Stomach (tissue), 9 donors: ENCODE measurements around the gene HOXD3. TPM values are rescaled to one million over a fixed set of nuclear protein-coding genes. Genes with fewer than 3 reads are reported as not detected.

Source experiments
- DNase-seq, 2 donors: peaks; one replicate each; pipeline versions ENCODE4 v3.0.0 to v3.0.0-alpha.2; 2013 to 2019
- H3K27ac ChIP-seq, 5 donors: fragments of 200-600 bp in 4 of 5; sonication (generic) in 4 of 5; one replicate each; pipeline ENCODE4 v1.5.1; 2013 to 2019; ENCODE audit warnings: mild to moderate bottlenecking in 1 of 5, moderate library complexity in 1 of 5
- H3K27me3 ChIP-seq, 3 donors: fragments of 200-600 bp; sonication (generic); one replicate each; pipeline ENCODE4 v1.5.1; 2017 to 2019; ENCODE audit warnings: mixed run types in 1 of 3
- H3K36me3 ChIP-seq, 4 donors: fragments of 200-600 bp; sonication (generic); 1 replicate in 3 of 4; 2 replicates in 1 of 4; pipeline ENCODE4 v1.5.1; 2016 to 2019
- H3K4me1 ChIP-seq, 4 donors: fragments of 200-600 bp; sonication (generic); one replicate each; pipeline ENCODE4 v1.5.1; 2016 to 2019
- H3K4me3 ChIP-seq, 4 donors: fragments of 200-600 bp; sonication (generic) in 3 of 4; one replicate each; pipeline ENCODE4 v1.5.1; 2016 to 2019; ENCODE audit warnings: mild to moderate bottlenecking in 1 of 4
- H3K9me3 ChIP-seq, 4 donors: fragments of 200-600 bp; sonication (generic); one replicate each; pipeline ENCODE4 v1.5.1; 2016 to 2019
- EP300 ChIP-seq: sonication (generic); formaldehyde crosslinking; IDR thresholded peaks from one replicate; pipeline ENCODE4 v1.6.1; 2017; ENCODE audit warnings: antibody characterized with exemption
- POLR2A ChIP-seq, 4 donors: fragments of 450-650 bp; IDR thresholded peaks; one replicate each; pipeline ENCODE4 v1.6.1; 2016; ENCODE audit warnings: antibody characterized with exemption in 4 of 4, control low read depth in 2 of 4, mild to moderate bottlenecking in 1 of 4, moderate library complexity in 1 of 4
- POLR2AphosphoS5 ChIP-seq, 3 donors: sonication (generic); formaldehyde crosslinking; IDR thresholded peaks; one replicate each; pipeline ENCODE4 v1.6.1; 2016; ENCODE audit warnings: antibody characterized with exemption in 3 of 3
- WGBS, 5 donors: extraction: QIAGEN DNeasy Blood & Tissue Kit in 3 of 5; methylation state at CpG; one replicate each; pipeline versions ENCODE4 v1.1.5 to v1.1.7; 2013 to 2018; 5-methylcytosine and 5-hydroxymethylcytosine counted together
- intact Hi-C: fragments of 100-400 bp; cut with DNase I; formaldehyde crosslinking; loops from one replicate; pipeline ENCODE4 v1.15.1; 2023; ENCODE audit warnings: low total_unique reads
- polyA plus RNA-seq, 3 donors: library from polyadenylated mRNA; stranded (reverse); fragments of 200-250 nt; gene quantifications; one replicate each; pipeline ENCODE4 v1.2.3, GENCODE V29; 2013
- total RNA-seq, 5 donors: library from RNA; depleted of rRNA; stranded (reverse); fragments of >200 nt; gene quantifications; one replicate each; pipeline versions ENCODE4 v1.1.0 to v1.2.3, GENCODE V29; 2014 to 2016
- TF ChIP-seq, protein P1 (sequence below), 7 experiments: fragments of 450-650 bp in 4 of 7; fragments of 200-600 bp in 3 of 7; sonication (generic) in 3 of 7; IDR thresholded peaks; one replicate each; pipeline ENCODE4 v1.5.1; 2016 to 2019; ENCODE audit warnings: antibody characterized with exemption in 7 of 7, control low read depth in 2 of 7, mild to moderate bottlenecking in 1 of 7
- donor health status: healthy with polysubstance abuse.
- donor health status: Bipolar disorder and iron deficiency.
- donor health status: healthy.

The HOXD3 gene
- total and polyA plus RNA-seq, 8 donors = 0.44 to 11.0 (median 2.0) TPM; not detected in 2

DNA sequence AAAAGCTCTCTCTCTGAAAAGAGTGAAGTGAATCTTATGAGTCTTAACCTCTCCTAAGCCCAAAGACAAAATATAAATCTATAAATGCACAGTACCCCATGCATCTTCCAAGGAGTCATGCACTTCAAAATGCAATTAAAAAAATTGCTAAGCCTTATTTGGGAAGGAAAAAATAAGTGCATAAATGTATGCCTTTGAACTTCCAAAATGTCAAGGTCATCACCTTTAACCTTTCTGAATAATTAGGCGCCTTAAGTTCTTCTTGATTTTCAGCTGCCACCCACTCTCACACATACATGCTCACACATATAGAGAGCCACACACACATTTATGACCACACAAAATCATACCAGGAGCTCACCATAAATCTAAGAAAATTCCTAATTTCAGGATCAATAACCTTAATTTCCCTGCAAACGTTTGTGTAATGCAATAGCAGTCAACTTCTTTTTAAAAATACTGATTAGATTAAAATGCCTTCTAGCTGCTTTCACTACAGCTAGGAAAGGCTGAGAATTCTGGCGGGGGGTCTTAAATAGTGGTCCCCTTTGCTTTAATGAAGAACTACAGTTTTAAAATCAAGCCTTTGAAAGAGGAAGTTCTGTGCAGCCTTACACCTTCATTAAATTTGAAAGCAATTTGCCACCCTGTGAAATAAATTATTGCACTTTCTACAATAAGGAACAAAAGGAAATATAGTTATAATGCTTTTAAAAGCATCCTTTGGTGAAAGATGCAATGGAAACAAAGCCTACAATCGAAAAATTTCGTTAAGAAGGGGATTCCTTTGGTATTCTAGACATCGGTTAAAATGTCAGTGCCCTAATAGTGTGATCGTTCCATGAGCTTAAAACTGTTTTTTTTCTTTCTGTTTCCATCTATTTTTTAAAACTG is 46.4 kb upstream of the HOXD3 start:
- Histone ChIP-seq H3K4me1 (peaks cover 20 to 43% (median 31%) of the 10 kb centered on the region in 4 donors), H3K27ac (no peak overlapping the region), H3K27me3 (peaks cover 48 to 100% (median 96%) of the 10 kb centered on the region in 3 donors), H3K4me3 (no peak overlapping the region), H3K9me3 (peaks cover 0 to 21% (median 0%) of the 10 kb centered on the region in 4 donors), H3K36me3 (no peaks in the 10 kb centered on the region)
- TF ChIP-seq POLR2AphosphoS5 (IDR thresholded peaks at IDR 0.05) (no peak), POLR2A (IDR thresholded peaks at IDR 0.05) (no peak), EP300 (no peak)
- TF ChIP-seq, protein P1, sequence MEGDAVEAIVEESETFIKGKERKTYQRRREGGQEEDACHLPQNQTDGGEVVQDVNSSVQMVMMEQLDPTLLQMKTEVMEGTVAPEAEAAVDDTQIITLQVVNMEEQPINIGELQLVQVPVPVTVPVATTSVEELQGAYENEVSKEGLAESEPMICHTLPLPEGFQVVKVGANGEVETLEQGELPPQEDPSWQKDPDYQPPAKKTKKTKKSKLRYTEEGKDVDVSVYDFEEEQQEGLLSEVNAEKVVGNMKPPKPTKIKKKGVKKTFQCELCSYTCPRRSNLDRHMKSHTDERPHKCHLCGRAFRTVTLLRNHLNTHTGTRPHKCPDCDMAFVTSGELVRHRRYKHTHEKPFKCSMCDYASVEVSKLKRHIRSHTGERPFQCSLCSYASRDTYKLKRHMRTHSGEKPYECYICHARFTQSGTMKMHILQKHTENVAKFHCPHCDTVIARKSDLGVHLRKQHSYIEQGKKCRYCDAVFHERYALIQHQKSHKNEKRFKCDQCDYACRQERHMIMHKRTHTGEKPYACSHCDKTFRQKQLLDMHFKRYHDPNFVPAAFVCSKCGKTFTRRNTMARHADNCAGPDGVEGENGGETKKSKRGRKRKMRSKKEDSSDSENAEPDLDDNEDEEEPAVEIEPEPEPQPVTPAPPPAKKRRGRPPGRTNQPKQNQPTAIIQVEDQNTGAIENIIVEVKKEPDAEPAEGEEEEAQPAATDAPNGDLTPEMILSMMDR (IDR thresholded peaks at IDR 0.05) = no peak
- no peak for DNase-seq
- 19 to 24% (median 22%) methylated on average over 7 of the region's 7 CpGs for WGBS, 5 donors
- intact Hi-C loops = no loop called here

- no peak overlapping the region for H3K4me3 ChIP-seq
- DNase-seq = peak in 1 of 2 donors; percentile 80
- TF ChIP-seq, protein P1 (IDR thresholded peaks at IDR 0.05) = peak in 2 of 7 experiments; percentile 22 to 25
- TF ChIP-seq POLR2A (IDR thresholded peaks at IDR 0.05) = no peak
- peaks cover 20 to 37% (median 33%) of the 10 kb centered on the region in 4 donors for H3K4me1 ChIP-seq
- H3K36me3 ChIP-seq = no peaks in the 10 kb centered on the region
- peaks cover 0 to 21% (median under 1%) of the 10 kb centered on the region in 4 donors for H3K9me3 ChIP-seq
- H3K27ac ChIP-seq = no peak overlapping the region
- 3 to 10% (median 4%) methylated on average over 16 of the region's 16 CpGs for WGBS, 5 donors
- H3K27me3 ChIP-seq = peaks cover 52 to 100% (median 96%) of the 10 kb centered on the region in 3 donors
- intact Hi-C loops = no loop called here
Measured at GRCh38 chr2:176111309-176111663, 45.8 kb upstream of the HOXD3 start.

DNA sequence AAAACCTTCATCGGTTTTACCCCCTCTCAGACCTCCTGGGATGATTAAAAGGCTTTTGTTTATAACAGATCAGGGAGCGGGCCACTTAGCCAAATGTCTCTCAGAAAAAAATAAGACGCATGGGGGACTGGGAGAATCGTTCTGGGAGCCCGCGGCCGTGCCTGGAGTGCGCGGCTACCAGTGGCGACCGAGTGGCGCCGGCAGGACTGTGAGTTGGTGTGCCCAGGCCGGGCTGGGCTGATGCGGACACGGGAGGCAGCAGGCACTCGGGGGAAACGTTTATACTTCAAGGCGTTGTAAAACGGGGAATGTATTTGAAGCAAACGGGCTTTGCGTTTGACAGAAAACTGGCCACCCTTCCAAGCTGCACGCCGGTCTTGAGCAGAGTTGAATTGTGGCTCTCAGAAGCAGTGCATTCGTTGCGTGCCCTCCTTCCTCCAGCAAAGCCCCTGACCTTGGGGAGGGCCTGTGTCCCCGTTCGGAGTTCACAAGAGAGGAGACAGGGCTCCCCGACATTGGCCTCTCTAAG is 45.2 kb upstream of the HOXD3 start:
- Histone ChIP-seq H3K9me3 (peaks cover 0 to 16% (median 3%) of the 10 kb centered on the region in 4 donors), H3K27ac (no peak overlapping the region), H3K27me3 (peaks cover 52 to 100% (median 96%) of the 10 kb centered on the region in 3 donors), H3K4me1 (peaks cover 14 to 33% (median 26%) of the 10 kb centered on the region in 4 donors), H3K36me3 (no peaks in the 10 kb centered on the region), H3K4me3 (no peak overlapping the region)
- no peak for DNase-seq
- TF ChIP-seq EP300 = no peak
- no peak for TF ChIP-seq POLR2A (IDR thresholded peaks at IDR 0.05)
- no peak for TF ChIP-seq POLR2AphosphoS5 (IDR thresholded peaks at IDR 0.05)
- TF ChIP-seq, protein P1 (IDR thresholded peaks at IDR 0.05) = no peak
- intact Hi-C loops = no loop called here
- 2 to 7% (median 5%) methylated on average over 29 of the region's 29 CpGs for WGBS, 5 donors

DNA sequence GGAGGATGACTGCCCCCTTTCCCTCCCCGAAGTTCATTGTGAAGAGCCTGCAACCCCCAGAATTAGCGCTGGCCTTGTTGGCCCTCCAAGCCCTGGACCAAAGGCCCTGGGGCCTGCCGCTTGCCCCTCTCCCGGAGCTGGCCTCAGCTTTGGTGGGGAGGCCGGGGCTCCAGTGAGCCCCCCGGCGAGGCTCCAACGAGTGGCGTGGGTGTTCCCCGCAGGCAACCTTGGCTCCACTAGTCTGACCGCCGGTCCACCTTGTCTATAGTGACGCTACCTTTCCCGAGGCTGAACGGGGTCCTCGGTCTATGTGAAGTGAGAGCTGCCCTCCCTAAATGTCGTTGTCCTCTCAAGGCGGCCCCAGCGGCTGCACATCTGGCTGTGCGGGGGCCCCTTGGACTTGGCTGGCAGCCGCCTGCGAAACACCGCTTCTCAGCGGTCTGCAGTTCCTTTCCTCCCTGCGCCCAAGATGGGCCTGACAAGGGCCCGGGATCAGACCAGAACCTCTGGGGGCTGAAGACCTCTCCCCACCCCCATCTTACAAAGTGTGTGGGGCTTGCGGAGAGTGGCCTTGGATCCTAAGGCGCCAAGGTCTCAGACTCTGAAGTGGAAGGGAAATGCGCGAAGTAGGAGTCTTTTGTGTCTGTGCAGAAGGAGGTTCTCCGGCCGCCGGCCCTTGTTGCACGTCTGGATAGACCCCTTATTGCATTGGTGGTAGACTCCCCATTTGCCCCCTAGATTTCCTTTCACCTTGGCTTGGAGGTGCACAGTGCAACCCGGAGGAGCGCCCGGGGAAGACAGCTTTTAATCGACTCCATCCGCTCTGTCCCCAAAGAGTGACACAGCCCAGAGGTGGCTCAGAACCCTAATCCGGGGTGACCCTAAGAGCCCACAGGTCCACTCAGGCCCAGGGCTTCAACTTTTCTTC is 44.5 kb upstream of the HOXD3 start:
- peaks cover 56 to 100% (median 98%) of the 10 kb centered on the region in 3 donors for H3K27me3 ChIP-seq
- H3K36me3 ChIP-seq = no peaks in the 10 kb centered on the region
- peaks cover 0 to 12% (median 6%) of the 10 kb centered on the region in 4 donors for H3K9me3 ChIP-seq
- intact Hi-C loops = no loop called here
- peaks cover 10 to 28% (median 21%) of the 10 kb centered on the region in 4 donors for H3K4me1 ChIP-seq
- TF ChIP-seq, protein P1 (IDR thresholded peaks at IDR 0.05) = no peak
- no peak for TF ChIP-seq EP300
- TF ChIP-seq POLR2A (IDR thresholded peaks at IDR 0.05) = no peak
- TF ChIP-seq POLR2AphosphoS5 (IDR thresholded peaks at IDR 0.05) = no peak
- H3K4me3 ChIP-seq = no peak overlapping the region
- no peak for DNase-seq
- H3K27ac ChIP-seq = no peak overlapping the region
- 6 to 9% (median 9%) methylated on average over 21 to 40 of the region's 40 CpGs for WGBS, 5 donors
